Activated CD4-positive, alpha-beta T cell treated with anti-CD3 and anti-CD28 coated beads, Interleukin-2, Interleukin-4, amounts not matched to agents 100 ng/mL and 50 ng/mL, durations not matched to agents 16 hours and 8 hours (primary cell): ENCODE results near the gene CA11.
A peak's percentile ranks its signal among the peaks of the same experiment; 100 is the strongest.
"Not testable (repeated sequence)": the region's sequence is repeated elsewhere in the genome, so short reads cannot be mapped to it uniquely, and the experiment has no call there.

Source experiments
- DNase-seq: peaks from one replicate; pipeline ENCODE4 v3.0.0-alpha.2; 2020; ENCODE audit warnings: low spot score

Gene CA11

GRCh38 chr19:48646001-48646721 lies at the start of gene CA11:
CA11 (minus strand) TSS chr19:48646187; CDS start chr19:48645632, 555 bp downstream.
- peak; percentile 92 for DNase-seq

- not testable (repeated sequence) for DNase-seq
Observed at GRCh38 chr19:48693629-48694028, 47.6 kb upstream of the CA11 start.

- no peak for DNase-seq
Observed at GRCh38 chr19:48689449-48689848, 43.5 kb upstream of the CA11 start.

- DNase-seq = no peak
Observed at GRCh38 chr19:48687776-48688175, 41.8 kb upstream of the CA11 start.

- not testable (repeated sequence) for DNase-seq
Observed at GRCh38 chr19:48686637-48687036, 40.6 kb upstream of the CA11 start.

- no peak for DNase-seq
Observed at GRCh38 chr19:48686088-48686487, 40.1 kb upstream of the CA11 start.

- no peak for DNase-seq
Observed at GRCh38 chr19:48685583-48685982, 39.6 kb upstream of the CA11 start.

GRCh38 chr19:48683349-48683748 lies 37.4 kb upstream of the CA11 start:
- peak; percentile 9 for DNase-seq

GRCh38 chr19:48681127-48681470 lies 35.1 kb upstream of the CA11 start:
- no peak for DNase-seq

- DNase-seq = no peak
Observed at GRCh38 chr19:48680436-48681126, 34.6 kb upstream of the CA11 start.

- DNase-seq = not testable (repeated sequence)
Observed at GRCh38 chr19:48680006-48680405, 34.0 kb upstream of the CA11 start.

GRCh38 chr19:48678201-48678600 lies 32.2 kb upstream of the CA11 start:
- no peak for DNase-seq

- no peak for DNase-seq
Observed at GRCh38 chr19:48676887-48677286, 30.9 kb upstream of the CA11 start.

- no peak for DNase-seq
Observed at GRCh38 chr19:48676487-48676886, 30.5 kb upstream of the CA11 start.

- DNase-seq = peak; percentile 79
Observed at GRCh38 chr19:48674921-48675824, 29.2 kb upstream of the CA11 start.

- no peak for DNase-seq
Observed at GRCh38 chr19:48674216-48674809, 28.3 kb upstream of the CA11 start.

GRCh38 chr19:48673436-48674100 lies 27.6 kb upstream of the CA11 start:
- no peak for DNase-seq

GRCh38 chr19:48672994-48673393 lies 27.0 kb upstream of the CA11 start, which contains the start of gene NTN5:
NTN5 (minus strand) TSS chr19:48673017; CDS start chr19:48670986, 2,031 bp downstream.
- DNase-seq = no peak

- DNase-seq = no peak
Observed at GRCh38 chr19:48671446-48671995, 25.5 kb upstream of the CA11 start.

GRCh38 chr19:48670699-48671445 lies 24.9 kb upstream of the CA11 start:
- no peak for DNase-seq
